CD4-positive, alpha-beta T cell treated with Interleukin-15 for 1 hour (primary cell): Measurements from ENCODE around the gene ATAD3A.
"Not testable (repeated sequence)": the region's sequence is repeated elsewhere in the genome, so short reads cannot be mapped to it uniquely, and the experiment has no call there.

Source experiments
- DNase-seq: peaks from one replicate; pipeline ENCODE4 v3.0.0-alpha.2; 2020

The ATAD3A gene

DNA sequence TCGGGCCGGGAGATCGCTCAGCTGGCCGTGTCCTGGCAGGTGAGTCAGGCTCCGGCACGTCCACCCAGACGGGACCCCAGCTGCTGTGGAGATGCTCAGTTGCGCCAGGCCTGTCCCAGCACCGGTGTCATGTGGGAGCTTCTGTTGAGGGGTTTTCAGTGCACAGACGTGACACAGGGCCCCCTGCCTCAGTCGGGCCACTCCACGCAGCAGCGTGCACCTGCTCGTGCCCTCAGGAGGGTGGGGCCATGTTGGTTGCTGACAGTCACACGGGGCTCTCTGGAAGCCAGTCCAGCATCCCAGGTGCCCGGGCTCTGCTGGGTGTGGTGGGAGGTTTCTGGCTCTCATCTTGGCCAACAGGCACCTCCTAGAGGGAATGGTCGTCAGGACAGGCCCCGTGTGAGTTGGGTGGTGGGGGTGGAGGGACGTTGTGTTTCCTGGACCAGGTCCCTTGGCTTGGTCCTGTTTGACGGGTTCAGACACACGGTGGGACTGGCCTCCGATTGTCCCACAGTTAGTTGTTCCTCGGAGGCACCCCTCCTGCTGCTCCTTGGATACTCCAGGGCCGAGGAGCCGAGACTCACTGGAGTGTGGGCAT, 21.2 kb upstream of the ATAD3A start:
- no peak for DNase-seq

DNA sequence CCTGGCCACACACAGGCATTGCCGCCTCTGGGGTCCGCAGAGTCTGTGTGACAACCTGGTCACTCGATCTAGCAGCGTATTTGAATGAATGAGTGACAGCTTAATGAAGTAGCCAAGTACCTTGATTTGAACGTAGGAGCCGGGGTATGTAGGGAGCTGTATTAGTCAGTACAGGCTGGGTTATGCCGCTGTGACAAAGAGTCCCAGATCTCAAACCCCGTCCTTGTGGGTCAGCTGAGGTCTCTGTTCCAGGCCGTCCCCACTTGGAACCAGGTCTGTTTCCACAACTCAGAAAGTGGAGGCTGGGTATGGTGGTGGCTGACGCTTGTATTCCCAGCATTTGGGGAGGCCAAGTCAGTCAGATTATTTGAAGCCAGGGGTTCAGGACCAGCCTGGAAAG, 20.4 kb upstream of the ATAD3A start:
- DNase-seq = no peak

DNA sequence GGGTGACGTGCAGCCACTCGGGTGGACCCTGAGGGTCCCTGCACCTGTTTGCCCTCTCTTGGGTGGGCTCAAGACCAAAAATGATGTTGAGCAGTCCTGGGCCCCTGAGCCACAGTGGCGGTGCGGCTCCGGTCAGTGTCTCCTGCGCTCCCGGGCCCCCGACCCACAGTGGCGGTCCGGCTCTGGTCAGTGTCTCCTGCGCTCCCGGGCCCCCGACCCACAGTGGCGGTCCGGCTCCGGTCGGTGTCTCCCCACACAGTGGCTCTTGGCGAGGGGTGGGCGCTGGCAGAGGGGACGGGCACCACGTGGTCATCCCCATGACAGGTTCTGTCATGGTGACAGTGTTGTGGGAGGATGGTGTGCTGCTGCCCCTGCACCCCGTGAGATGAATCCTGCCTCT, 17.7 kb upstream of the ATAD3A start:
- DNase-seq = not testable (repeated sequence)

DNA sequence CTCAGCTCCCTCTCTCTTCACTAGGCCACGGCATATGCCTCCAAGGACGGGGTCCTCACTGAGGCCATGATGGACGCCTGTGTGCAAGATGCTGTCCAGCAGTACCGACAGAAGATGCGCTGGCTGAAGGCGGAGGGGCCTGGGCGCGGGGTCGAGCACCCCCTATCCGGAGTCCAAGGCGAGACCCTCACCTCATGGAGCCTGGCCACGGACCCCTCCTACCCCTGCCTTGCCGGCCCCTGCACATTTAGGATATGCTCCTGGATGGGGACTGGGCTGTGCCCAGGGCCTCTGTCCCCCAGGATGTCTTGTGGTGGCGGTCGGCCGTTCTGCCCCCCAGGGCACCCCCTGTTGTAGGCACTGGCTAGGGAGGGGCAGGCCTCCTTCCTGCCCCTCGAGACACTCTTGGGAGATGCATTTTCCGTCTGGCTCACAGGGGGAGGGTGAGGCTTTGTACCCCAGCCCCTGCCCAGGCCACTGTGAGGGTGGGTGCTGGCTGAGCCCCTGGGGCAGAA, 16.4 kb upstream of the ATAD3A start:
- DNase-seq = not testable (repeated sequence)

DNA sequence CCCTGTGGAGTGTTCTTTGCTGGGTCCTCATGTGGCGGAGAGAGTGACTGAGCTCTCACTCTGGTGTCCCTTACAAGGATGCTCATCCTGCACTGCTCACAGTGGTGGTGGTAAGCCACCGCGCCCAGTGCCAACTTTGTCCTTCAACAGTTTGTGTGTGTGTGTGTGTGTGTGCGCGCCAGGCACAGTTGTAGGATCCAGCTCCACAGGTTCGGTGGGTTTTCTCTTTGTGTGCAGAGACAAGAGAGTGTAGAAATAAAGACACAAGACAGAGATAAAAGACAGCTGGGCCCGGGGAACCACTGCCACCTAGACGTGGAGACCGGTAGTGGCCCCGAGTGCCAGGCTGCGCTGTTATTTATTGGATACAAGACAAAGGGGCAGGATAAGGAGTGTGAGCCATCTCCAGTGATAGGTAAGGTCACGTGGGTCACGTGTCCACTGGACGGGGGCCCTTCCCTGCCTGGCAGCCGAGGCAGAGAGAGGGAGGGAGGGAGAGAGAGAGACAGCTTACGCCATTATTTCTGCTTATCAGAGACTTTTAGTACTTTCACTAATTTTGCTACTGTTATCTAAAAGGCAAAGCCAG, 7.1 kb upstream of the ATAD3A start:
- DNase-seq = peak; percentile 79

DNA sequence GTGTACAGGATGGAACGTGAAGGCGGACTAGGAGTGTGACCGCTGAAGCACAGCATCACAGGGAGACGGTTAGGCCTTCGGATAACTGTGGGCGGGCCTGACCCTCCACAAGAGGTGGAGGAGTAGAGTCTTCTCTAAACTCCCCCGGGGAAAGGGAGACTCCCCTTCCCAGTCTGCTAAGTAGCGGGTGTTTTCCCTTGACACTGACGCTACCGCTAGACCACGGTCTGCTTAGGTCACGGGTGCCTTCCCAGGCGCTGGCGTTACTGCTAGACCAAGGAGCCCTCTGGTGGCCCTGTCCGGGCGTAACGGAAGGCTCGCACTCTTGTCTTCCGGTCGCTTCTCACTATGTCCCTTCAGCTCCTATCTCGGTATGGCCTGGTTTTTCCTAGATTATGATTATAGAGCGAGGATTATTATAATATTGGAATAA, 6.6 kb upstream of the ATAD3A start:
- peak; percentile 63 for DNase-seq

DNA sequence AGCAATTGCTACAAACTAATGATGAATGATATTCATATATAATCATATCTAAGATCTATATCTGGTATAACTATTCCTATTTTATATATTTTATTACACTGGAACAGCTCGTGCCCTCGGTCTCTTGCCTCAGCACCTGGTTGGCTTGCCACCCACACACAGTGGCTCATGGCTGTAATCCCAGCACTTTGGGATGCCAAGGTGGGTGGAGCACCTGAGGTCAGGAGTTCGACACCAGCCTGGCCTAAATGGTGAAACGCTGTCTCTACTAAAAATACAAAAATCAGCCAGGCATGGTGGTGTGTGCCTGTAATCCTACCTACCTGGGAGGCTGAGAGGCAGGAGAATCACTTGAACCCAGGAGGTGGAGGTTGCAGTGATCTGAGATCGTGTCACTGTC, 6.2 kb upstream of the ATAD3A start:
- DNase-seq = not testable (repeated sequence)

DNA sequence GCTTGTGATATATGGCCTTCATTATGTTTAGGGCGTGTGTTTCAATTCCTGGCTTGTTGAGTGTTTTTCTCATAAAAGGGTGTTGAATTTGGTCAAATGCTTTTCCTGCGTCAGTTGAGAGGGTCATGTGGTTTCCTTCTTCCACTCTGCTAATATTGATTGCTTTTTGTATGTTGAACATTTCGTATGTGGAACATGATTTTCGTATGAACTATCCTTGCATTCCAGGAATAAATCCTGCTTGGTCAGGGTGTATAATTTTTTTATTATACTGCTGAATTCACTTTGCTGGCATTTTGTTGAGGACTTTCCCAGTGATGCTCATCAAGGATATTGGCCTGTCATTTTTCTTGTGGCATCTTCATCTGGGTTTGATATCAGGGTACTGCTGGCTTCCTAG, 4.7 kb upstream of the ATAD3A start:
- DNase-seq = no peak

DNA sequence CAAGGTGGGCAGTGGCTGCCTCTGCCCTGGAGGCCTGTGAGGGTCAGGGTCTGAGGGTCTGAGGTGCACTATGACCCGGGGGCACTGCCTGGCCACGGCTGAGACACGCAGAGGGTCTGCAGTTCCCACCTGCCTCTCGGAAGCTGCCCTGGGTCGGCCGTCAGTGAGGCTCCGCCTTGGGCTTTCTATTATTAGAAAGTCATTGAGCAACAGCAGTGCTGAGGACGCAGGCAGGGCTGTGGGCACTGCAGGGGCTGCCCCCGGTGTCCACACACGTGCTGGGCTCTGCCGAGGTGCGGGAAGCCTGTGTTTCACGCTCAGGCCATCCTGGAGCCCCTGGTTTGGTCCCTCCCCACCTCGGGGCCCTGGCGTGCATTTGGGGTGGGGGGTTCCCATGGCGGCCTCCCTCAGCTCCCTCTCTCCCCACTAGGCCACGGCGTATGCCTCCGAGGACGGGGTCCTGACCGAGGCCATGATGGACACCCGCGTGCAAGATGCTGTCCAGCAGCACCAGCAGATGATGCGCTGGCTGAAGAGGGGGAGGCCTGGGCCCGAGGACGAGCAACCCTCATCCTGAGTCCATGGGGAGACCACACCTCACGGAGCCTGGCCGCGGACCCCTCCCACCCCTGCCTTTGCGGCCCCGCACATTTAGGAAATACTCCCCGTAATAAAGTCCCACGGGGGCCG, 3.0 kb upstream of the ATAD3A start:
- not testable (repeated sequence) for DNase-seq

DNA sequence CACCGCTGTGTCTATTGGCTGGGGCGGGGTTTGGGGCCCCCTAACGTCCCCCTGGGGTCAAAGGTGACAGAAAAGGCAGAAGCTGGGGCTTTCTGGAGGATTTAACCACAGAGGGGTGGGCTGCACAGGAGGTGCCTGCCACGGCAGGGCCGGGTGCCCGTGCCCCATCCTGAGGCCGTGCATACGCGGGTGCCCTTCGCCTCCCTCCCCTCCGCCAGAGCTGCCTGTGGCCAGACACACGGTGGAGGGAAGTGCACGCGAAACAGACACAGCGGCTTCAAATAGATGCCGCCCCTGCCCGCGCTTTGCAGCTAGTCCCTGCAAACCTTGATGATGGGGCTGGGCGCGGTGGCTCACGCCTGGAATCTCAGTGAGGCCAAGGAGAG, 2.5 kb upstream of the ATAD3A start:
- DNase-seq = not testable (repeated sequence)

DNA sequence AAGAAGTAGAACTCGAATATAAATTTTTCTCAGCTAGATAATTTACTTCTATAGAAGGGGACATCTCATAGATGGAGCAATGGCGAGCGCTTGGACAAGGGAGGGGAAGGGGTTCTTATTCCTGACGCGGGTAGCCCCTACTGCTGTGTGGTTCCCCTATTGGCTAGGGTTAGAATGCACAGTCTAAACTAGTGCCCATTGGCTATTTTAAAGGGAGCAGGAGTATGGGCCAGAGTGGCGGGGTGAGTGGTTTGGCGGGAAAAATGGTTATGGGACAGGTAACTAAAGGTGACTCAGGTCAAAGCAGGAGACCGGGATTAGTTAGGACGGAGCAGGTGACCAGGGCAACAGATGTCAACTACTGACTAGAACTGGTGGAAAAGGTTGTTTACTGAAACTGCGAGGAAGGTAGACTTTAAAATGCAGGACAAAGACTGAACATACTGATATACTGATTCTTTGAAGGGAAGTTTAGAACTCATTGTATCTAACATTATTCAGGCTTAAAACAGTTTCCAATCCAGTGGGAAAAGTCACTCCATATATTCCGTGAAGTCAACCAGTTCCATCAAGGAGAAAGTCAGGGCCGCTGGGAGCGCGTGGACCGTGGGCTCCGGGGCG, 940 bp upstream of the ATAD3A start:
- no peak for DNase-seq

DNA sequence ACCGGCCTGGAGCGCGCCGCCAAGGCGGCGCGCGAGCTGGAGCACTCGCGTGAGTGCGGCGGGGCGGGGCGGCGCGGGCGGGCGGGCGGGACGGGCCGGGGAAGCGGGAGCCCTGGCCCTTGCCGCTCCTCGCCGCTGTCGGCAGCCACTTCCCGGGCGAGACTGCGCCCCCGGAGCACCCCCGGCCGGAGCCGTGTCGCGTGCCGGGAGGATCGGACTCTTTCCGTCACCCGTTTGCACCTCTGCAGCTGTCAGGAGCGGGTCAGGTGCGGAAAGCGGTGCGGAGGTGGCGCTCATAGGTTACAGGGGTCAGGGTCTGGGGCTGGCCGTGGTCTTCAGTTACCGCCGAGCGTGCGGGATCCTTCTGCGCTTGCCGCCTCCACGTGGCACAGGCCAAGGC, 463 bp downstream of the ATAD3A start:
- DNase-seq = not testable (repeated sequence)

DNA sequence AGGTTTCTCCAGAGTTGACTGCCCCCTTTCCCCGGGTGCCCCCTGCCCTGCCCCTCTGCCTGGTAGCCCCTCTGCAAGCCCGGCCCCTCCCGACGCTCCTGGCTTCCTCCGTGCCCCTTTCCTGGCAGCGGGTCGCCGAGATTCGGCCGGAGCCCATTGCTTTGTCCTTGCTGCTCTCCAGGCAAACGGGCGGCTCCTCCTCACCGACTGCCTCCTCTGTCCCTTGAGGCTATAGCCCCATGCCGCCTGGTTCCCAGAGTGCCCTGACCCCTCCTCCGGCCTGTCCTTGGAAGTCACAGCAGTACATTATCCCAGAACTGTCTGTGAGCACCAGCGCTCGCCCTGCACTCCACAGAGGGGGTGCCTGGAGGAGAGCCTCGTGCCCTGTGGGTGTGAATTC, 1.7 kb downstream of the ATAD3A start:
- DNase-seq = not testable (repeated sequence)

DNA sequence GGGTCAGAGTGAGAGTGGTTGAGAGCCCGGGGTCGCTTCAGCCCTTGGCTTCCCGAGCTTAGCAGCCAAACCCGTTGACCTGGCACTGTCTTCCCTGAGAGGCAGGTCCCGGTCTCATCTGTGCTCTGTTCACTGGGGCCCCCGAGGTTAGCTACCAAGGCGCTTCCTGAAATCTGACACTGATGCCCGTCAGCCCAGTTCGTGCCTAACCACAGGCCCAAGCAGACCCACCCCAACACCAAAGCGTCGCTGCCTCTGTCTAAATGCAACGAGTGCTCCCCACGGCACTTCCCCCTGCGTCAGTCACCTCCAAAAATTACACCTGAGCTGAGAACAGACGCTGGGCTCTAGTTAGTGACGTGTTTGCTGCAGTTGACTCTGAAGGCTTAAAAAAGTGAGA, 2.4 kb downstream of the ATAD3A start:
- peak; percentile 50 for DNase-seq

DNA sequence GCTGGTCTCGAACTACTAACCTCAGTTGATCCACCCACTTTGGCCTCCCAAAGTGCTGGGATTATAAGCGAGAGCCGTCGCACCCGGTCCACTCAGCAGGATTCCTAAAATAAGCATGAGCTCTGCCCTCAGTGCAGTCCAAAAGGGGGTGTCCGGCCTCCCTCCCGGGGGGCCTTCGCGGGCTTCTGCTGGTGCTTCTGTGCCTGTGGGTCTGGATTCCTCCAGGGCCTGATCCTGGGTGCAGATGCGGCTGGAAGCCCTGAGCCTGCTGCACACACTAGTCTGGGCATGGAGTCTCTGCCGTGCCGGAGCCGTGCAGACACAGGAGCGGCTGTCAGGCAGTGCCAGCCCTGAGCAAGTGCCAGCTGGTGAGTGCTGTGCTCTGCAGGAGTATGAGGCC, 5.0 kb downstream of the ATAD3A start:
- DNase-seq = not testable (repeated sequence)

DNA sequence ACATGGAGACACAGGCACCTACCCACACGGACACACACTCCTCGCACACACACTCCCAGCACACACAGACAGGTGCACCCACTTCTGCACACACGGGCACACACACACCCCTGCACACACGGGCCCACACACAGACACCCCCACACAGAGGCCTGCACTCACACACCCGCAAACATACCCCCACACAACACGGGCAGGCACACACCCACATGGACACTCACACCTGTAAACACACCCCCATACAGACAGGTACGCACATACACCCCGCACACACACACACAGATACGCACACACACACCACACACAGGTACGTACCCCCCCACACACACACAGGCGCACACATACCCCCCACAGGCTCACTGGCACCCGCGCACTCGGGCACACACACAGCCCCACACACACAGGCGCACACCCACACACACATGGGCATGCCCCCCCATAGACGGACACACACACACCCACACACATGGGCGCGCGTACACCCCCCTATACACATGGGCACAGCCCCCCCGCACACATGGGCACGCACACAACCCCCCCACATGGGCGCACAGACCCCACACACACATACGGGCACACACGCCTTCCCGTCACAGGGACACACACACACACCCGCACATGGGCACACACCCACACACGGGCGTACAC, 6.1 kb downstream of the ATAD3A start:
- DNase-seq = no peak

DNA sequence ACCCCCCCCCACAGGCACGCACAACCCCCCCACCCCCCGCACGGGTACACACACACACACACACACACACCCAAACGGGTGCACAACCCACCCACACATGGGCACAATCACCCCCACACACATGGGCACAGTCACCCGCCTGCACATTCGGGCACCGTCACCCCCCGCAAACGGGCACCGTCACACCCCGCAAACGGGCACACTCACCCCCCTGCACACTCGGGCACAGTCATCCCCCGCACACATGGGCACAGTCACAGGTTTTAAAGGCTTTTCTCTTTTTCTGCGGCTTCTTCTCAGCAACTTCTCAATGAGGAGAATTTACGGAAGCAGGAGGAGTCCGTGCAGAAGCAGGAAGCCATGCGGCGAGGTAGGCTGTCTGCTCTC, 6.7 kb downstream of the ATAD3A start:
- DNase-seq = not testable (repeated sequence)

DNA sequence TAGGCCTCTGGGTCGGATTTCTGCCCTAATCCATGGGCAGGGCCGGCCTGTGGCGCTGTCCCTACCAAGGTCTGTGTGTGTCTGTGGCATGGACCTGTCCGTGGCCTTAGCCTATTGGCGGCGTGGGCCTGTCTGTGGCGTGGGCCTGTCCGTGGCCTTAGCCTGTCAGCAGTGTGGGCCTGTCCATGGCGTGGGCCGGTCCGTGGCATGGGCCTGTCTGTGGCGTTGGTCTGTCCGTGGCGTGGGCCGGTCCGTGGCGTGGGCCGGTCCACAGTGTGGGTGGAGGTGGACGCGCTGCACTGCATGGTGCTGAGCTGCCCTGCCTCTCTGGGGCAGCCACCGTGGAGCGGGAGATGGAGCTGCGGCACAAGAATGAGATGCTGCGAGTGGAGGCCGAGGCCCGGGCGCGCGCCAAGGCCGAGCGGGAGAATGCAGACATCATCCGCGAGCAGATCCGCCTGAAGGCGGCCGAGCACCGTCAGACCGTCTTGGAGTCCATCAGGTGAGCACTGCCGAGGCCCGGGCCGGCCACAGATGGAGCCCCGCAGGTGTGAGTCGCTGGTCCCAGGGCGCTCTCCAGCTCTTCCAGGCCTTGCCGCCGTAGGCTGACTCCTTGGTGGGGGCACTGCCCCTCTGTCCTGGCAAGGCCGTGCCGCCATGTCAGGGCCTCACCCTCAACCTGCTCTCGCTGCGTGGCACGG, 8.0 kb downstream of the ATAD3A start:
- not testable (repeated sequence) for DNase-seq

DNA sequence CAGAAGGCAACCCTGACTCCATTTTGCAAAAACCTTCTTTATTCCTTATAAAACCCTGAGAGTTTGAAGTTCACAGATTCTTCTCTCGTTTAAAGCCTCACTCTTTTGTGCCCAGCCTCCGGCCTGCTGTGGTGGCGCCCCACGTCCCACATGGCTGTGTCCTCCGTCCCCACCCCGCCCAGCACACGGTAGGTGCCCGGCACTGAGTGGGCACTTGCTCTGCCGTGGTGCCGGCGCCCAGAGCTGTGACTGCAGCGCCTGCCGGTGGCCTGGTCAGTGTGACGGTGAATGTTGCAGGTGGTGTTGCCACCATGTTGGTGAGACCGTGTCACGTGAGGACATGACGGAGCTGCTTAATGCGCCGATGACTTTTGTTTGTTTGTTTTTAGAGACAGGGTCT, 9.4 kb downstream of the ATAD3A start:
- DNase-seq = no peak

DNA sequence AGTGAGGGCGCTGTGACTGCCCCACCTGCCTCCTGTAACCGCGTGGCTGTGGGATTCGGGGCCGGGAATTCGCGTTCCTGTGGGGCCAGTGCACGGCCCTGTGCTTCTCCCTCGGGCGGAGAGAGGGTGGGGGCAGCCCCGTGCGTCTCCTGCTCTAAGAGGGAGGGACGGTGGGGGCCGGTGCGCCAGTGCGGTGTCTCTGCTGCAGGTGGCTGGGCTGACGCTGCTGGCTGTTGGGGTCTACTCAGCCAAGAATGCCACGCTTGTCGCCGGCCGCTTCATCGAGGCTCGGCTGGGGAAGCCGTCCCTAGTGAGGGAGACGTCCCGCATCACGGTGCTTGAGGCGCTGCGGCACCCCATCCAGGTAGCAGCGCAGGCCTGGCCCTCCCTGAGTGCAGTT, 10.6 kb downstream of the ATAD3A start:
- not testable (repeated sequence) for DNase-seq

DNA sequence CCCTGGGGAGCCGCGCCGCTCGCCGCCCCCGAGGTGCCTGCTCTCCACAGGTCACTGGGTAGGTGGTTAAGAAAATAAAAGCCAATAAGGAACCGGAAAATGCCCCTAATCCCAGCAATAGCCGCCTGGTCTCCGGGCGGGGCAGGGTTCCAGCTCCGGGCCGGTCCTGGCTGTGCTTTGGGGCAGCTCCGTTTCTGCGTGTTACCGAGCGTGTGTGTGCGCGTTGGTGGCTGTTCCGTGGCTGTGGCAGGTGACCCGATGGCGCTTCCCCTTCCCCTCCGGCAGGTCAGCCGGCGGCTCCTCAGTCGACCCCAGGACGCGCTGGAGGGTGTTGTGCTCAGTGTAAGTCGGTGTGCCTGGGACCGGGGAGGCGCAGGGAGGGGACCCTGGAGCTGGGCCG, 11.3 kb downstream of the ATAD3A start:
- not testable (repeated sequence) for DNase-seq

DNA sequence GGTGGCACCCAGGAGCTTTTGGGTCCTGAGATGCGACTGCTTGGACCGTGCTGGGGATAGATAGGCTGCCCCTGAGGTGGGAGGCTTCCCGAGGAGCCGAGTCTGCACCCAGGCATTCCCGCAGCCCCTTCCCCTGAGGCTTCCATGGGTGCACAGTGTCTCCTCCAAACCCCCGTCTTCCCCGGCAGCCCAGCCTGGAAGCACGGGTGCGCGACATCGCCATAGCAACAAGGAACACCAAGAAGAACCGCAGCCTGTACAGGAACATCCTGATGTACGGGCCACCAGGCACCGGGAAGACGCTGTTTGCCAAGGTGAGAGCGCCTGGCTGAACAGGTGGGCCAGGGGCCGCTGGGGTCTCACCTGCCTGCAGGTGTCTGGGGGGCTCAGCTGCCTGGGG, 11.7 kb downstream of the ATAD3A start:
- DNase-seq = not testable (repeated sequence)
